ENCODE results near the gene KANK4.

GRCh38 chr1:62288662-62289061 is 30.6 kb downstream of the KANK4 start:
- TF ChIP-seq, protein P1, sequence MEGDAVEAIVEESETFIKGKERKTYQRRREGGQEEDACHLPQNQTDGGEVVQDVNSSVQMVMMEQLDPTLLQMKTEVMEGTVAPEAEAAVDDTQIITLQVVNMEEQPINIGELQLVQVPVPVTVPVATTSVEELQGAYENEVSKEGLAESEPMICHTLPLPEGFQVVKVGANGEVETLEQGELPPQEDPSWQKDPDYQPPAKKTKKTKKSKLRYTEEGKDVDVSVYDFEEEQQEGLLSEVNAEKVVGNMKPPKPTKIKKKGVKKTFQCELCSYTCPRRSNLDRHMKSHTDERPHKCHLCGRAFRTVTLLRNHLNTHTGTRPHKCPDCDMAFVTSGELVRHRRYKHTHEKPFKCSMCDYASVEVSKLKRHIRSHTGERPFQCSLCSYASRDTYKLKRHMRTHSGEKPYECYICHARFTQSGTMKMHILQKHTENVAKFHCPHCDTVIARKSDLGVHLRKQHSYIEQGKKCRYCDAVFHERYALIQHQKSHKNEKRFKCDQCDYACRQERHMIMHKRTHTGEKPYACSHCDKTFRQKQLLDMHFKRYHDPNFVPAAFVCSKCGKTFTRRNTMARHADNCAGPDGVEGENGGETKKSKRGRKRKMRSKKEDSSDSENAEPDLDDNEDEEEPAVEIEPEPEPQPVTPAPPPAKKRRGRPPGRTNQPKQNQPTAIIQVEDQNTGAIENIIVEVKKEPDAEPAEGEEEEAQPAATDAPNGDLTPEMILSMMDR (IDR thresholded peaks at IDR 0.05; ENCODE audit: low read depth, low read length) = no peak
- TF ChIP-seq POLR2A (IDR thresholded peaks at IDR 0.05; ENCODE audit: extremely low read depth, insufficient read length) = no peak
